Measurements from ENCODE around the gene GAS6.

GAS6 gene

GRCh38 chr13:113784645-113785024, 79.2 kb downstream of the GAS6 start:
- Mint-ChIP-seq H3K36me3 (ENCODE audit: low read depth) (no peaks in the 10 kb centered on the region), H3K9me3 (no peaks in the 10 kb centered on the region), H3K27me3 (peaks cover 19% of the 10 kb centered on the region), H3K4me3 (no peak overlapping the region), H3K4me1 (ENCODE audit: low read depth) (peaks cover 8% of the 10 kb centered on the region), H3K27ac (no peak overlapping the region)
- intact Hi-C loops (cut with micrococcal nuclease) = no loop called here

GRCh38 chr13:113783966-113784644, 79.8 kb downstream of the GAS6 start:
- Mint-ChIP-seq H3K36me3 (ENCODE audit: low read depth) (no peaks in the 10 kb centered on the region), H3K4me3 (no peak overlapping the region), H3K9me3 (no peaks in the 10 kb centered on the region), H3K27ac (no peak overlapping the region), H3K4me1 (ENCODE audit: low read depth) (peaks cover 8% of the 10 kb centered on the region), H3K27me3 (peaks cover 21% of the 10 kb centered on the region)
- intact Hi-C loops (cut with micrococcal nuclease) = no loop called here

- Mint-ChIP-seq H3K9me3 (no peaks in the 10 kb centered on the region), H3K27me3 (peaks cover 25% of the 10 kb centered on the region), H3K27ac (no peak overlapping the region), H3K36me3 (ENCODE audit: low read depth) (no peaks in the 10 kb centered on the region), H3K4me3 (no peak overlapping the region), H3K4me1 (ENCODE audit: low read depth) (peaks cover 8% of the 10 kb centered on the region)
- intact Hi-C loops (cut with micrococcal nuclease) = no loop called here
These were observed 80.5 kb downstream of the GAS6 start for GRCh38 chr13:113783200-113783881.

GRCh38 chr13:113782472-113782871, 81.4 kb downstream of the GAS6 start:
- H3K27me3 Mint-ChIP-seq = peaks cover 29% of the 10 kb centered on the region
- intact Hi-C loops (cut with micrococcal nuclease) = no loop called here
- H3K4me3 Mint-ChIP-seq = no peak overlapping the region
- H3K4me1 Mint-ChIP-seq (ENCODE audit: low read depth) = peaks cover 8% of the 10 kb centered on the region
- no peaks in the 10 kb centered on the region for H3K9me3 Mint-ChIP-seq
- no peaks in the 10 kb centered on the region for H3K36me3 Mint-ChIP-seq (ENCODE audit: low read depth)
- H3K27ac Mint-ChIP-seq = no peak overlapping the region

GRCh38 chr13:113781571-113781970, 82.3 kb downstream of the GAS6 start:
- Mint-ChIP-seq H3K4me1 (ENCODE audit: low read depth) (peaks cover 8% of the 10 kb centered on the region), H3K27me3 (peaks cover 35% of the 10 kb centered on the region), H3K36me3 (ENCODE audit: low read depth) (no peaks in the 10 kb centered on the region), H3K27ac (no peak overlapping the region), H3K9me3 (no peaks in the 10 kb centered on the region), H3K4me3 (no peak overlapping the region)
- intact Hi-C loops (cut with micrococcal nuclease) = no loop called here

GRCh38 chr13:113777311-113778260, 86.3 kb downstream of the GAS6 start:
- Mint-ChIP-seq H3K27ac (no peak overlapping the region), H3K27me3 (peaks cover 21% of the 10 kb centered on the region), H3K4me1 (ENCODE audit: low read depth) (no peaks in the 10 kb centered on the region), H3K9me3 (no peaks in the 10 kb centered on the region), H3K4me3 (no peak overlapping the region), H3K36me3 (ENCODE audit: low read depth) (no peaks in the 10 kb centered on the region)
- intact Hi-C loops (cut with micrococcal nuclease) = no loop called here

GRCh38 chr13:113776231-113777125, 87.4 kb downstream of the GAS6 start:
- Mint-ChIP-seq H3K9me3 (no peaks in the 10 kb centered on the region), H3K4me1 (ENCODE audit: low read depth) (no peaks in the 10 kb centered on the region), H3K4me3 (no peak overlapping the region), H3K27me3 (peaks cover 21% of the 10 kb centered on the region), H3K27ac (no peak overlapping the region), H3K36me3 (ENCODE audit: low read depth) (no peaks in the 10 kb centered on the region)
- intact Hi-C loops (cut with micrococcal nuclease) = no loop called here

GRCh38 chr13:113775451-113776145, 88.3 kb downstream of the GAS6 start:
- Mint-ChIP-seq H3K4me3 (no peak overlapping the region), H3K27ac (no peak overlapping the region), H3K36me3 (ENCODE audit: low read depth) (no peaks in the 10 kb centered on the region), H3K4me1 (ENCODE audit: low read depth) (no peaks in the 10 kb centered on the region), H3K9me3 (no peaks in the 10 kb centered on the region), H3K27me3 (peaks cover 21% of the 10 kb centered on the region)
- intact Hi-C loops (cut with micrococcal nuclease) = no loop called here

GRCh38 chr13:113774177-113775107, 89.4 kb downstream of the GAS6 start:
- Mint-ChIP-seq H3K27me3 (peaks cover 20% of the 10 kb centered on the region), H3K9me3 (no peaks in the 10 kb centered on the region), H3K4me3 (no peak overlapping the region), H3K4me1 (ENCODE audit: low read depth) (no peaks in the 10 kb centered on the region), H3K27ac (no peak overlapping the region), H3K36me3 (ENCODE audit: low read depth) (peaks cover 9% of the 10 kb centered on the region)
- intact Hi-C loops (cut with micrococcal nuclease) = no loop called here

GRCh38 chr13:113771709-113772331, 92.1 kb downstream of the GAS6 start:
- Mint-ChIP-seq H3K27ac (no peak overlapping the region), H3K36me3 (ENCODE audit: low read depth) (peaks cover 22% of the 10 kb centered on the region), H3K27me3 (peaks cover 4% of the 10 kb centered on the region), H3K4me3 (no peak overlapping the region), H3K9me3 (no peaks in the 10 kb centered on the region), H3K4me1 (ENCODE audit: low read depth) (no peaks in the 10 kb centered on the region)
- intact Hi-C loops (cut with micrococcal nuclease) = no loop called here

- H3K27me3 Mint-ChIP-seq = peaks cover 9% of the 10 kb centered on the region
- no peaks in the 10 kb centered on the region for H3K9me3 Mint-ChIP-seq
- intact Hi-C loops (cut with micrococcal nuclease) = no loop called here
- no peak overlapping the region for H3K27ac Mint-ChIP-seq
- H3K4me3 Mint-ChIP-seq = no peak overlapping the region
- H3K4me1 Mint-ChIP-seq (ENCODE audit: low read depth) = no peaks in the 10 kb centered on the region
- peaks cover 22% of the 10 kb centered on the region for H3K36me3 Mint-ChIP-seq (ENCODE audit: low read depth)
These were observed 92.9 kb downstream of the GAS6 start for GRCh38 chr13:113770937-113771336.
